HTR-8/SVneo (cell line): ENCODE data around the gene WDSUB1.
A peak's percentile ranks its signal among the peaks of the same experiment; 100 is the strongest.

Experiments used
- DNase-seq: peaks from one replicate; pipeline ENCODE4 v3.0.0; 2011; ENCODE audit warnings: low spot score, mixed read lengths; ENCODE audit not compliant: insufficient read length
- FAIRE-seq: peaks from 2 replicates; lab custom pipeline; 2011; peaks lifted over from hg19 to GRCh38; lab: Jason Lieb, UNC

Gene WDSUB1

GRCh38 chr2:159285929-159286708, at the start of gene WDSUB1:
Gene WDSUB1, minus strand, starts transcription at chr2:159286703. Its CDS starts 3,634 bp downstream, at chr2:159283069.
- peak; percentile 68 for DNase-seq
- FAIRE-seq, result no peak

DNA sequence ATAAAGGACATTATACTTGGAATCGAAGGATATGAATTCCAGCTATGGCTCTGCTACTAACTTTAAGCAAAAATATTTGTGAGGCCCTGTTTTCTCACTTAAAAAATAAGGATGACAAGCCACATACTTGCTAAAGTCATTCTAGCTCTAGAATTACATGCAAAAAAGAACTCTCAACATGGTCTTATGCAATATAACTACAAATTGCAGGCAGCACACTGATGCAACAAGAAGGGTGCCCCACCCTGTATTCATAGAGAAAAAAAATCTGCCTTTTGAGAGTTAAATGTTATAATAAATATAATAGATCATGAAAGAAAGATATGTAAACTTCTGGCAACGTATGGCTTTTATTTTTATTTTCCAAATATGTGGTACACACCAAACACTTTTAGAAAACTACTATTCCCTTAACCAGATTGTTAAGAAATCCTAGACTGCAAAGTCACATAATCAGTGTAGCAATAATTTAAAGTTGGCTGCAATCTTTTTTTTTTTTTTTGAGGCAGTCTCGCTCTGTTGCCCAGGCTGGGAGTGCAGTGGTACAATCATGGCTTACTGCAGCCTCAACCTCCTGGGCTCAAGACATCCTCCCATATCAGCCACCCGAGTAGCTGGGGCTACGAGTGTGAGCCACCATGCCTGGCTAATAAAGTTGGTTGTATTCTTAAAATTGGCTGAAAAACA, 40.2 kb upstream of the WDSUB1 start:
- DNase-seq (no peak), FAIRE-seq (no peak)

DNA sequence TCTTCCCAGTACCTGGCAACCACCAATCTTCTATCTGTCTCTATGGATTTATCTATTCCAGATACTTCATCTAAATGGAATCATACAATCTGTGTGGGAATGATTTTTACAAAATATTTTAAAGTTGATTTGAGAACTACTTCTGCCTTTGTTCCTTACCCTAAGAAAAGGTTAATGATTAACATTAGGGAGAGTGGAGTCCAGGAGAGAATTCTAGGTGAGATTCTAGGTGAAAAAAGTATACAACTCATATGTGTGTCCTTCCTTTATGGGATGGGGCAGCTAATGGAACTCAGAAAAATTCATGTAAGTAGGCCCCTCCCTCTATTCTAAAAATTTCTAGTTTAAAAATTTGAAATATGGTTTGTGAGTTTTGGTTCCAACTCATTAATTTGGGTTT, 35.9 kb upstream of the WDSUB1 start:
- DNase-seq, result no peak
- no peak for FAIRE-seq

- no peak for FAIRE-seq
Observed at GRCh38 chr2:159317392-159318088, 31.0 kb upstream of the WDSUB1 start.

GRCh38 chr2:159307942-159308341, 21.4 kb upstream of the WDSUB1 start:
- FAIRE-seq (no peak), DNase-seq (no peak)

More at GRCh38 chr2:159317392-159318088, 31.0 kb upstream of the WDSUB1 start:
- no peak for DNase-seq

DNA sequence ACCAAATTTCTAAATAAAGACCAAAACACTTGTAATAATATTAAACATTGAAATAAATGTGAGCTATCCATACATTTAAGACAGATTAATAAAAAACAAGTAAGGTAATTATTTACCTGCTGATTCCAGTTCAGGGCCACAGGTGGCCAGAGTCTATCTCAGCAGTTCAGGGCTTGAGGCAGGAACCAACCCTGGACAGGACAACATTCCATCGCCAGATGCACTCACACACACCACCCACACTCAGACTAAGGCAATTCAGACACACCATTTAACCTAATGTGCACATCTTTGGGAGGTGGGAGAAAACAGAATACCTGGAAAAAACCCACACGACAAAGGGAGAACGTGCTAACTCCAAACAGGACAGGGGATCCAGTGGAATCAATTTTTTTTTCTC, 14.1 kb upstream of the WDSUB1 start:
- FAIRE-seq, result no peak
- DNase-seq, result no peak

DNA sequence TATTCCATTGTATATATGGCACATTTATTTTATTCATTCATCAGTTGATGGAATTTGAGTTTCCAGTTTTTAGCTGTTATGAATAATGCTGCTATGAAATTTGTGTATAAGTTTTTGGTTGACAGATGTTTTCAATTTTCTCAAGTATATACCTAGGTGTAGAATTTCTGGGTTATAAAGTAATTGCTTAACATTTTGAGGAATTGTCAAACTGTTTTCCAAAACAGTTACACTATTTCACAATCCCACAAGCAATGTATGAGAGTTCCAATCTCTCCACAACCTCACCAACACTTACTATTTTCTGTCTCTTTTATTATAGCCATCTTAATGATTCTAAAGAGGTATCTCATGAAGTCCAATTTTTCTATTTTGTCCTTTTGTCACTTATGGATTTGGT, 12.5 kb upstream of the WDSUB1 start:
- DNase-seq, result no peak
- FAIRE-seq, result no peak

DNA sequence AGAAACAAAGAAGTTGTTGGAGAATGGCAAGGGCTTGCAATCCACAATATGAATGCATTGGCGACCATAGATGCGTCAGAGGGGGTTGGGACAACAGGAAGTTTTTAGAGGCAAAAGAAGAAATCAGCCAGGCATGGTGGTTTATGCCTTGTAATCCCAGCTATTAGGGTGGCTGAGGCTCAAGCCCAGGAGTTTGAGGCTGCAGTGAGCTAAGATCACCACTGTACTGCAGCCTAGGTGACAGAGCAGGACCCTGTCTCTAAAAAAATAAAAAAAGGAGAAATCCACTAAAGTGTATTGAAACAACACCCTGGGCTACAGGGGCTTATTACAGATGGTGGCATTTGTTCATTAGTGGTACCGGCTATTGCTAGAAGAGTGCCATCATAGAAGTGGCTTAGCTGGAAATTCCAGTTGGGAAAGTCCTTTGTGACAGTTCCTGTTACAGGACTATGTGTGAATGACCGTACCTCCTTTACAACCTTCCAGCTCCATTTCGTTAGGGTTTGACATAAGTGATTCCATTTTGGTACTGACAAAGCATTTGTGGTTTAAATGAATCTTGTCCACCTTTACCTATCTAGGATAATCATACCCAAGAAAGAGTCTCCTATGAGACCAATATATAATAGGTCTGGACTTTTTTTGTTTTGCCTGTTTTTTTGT, 10.7 kb upstream of the WDSUB1 start:
- FAIRE-seq (no peak), DNase-seq (no peak)

GRCh38 chr2:159292157-159292556, 5.7 kb upstream of the WDSUB1 start:
- DNase-seq, result no peak
- FAIRE-seq, result peak; percentile 9

DNA sequence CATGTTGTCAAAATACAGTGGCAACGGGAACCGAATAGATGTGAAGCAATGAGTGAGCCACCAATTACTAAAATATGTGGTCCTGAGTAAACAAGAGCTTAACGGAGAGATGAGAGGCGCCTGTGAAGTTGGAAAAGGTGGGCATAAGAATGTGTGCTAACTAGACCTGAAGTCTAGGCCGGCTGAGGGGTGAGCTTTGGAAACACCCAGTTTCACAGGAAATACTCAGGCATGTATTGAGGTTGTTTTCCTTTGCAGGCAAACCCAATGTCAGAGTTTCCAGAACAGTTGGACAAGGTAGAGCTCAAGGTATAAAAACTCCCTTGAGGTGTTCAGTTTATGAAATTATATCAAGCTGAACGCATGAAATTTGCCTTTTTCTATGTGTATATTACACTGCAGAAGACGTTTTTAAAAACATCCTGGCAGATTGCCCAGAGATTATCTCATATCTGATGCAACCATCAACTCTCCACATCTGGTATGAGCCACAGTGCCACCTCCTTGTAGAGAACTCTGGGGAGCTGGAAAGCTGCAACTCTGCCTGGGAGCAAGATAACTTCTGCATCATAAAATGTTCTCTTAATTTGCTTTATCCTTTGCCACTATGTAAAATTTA, 3.9 kb upstream of the WDSUB1 start:
- DNase-seq (peak; percentile 31), FAIRE-seq (no peak)

DNA sequence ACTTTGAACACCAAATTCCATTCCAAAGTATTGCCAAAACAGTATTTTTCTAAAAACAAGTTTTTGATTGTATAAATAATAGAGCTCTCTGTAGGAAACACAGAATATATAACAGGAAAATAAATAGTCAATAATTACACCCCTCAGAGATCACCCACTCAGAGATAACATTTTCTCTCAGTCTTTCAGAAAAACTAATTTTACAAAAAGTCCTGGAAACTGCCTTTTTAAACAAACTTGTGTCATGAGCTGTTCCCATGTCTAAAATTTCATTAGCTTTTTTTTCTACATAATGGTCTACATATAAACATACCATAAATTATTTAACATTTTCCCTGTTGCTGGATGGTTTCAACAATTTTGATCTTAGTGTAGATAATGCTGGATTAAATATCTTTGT, 1.2 kb upstream of the WDSUB1 start:
- FAIRE-seq, result no peak
- DNase-seq, result no peak

DNA sequence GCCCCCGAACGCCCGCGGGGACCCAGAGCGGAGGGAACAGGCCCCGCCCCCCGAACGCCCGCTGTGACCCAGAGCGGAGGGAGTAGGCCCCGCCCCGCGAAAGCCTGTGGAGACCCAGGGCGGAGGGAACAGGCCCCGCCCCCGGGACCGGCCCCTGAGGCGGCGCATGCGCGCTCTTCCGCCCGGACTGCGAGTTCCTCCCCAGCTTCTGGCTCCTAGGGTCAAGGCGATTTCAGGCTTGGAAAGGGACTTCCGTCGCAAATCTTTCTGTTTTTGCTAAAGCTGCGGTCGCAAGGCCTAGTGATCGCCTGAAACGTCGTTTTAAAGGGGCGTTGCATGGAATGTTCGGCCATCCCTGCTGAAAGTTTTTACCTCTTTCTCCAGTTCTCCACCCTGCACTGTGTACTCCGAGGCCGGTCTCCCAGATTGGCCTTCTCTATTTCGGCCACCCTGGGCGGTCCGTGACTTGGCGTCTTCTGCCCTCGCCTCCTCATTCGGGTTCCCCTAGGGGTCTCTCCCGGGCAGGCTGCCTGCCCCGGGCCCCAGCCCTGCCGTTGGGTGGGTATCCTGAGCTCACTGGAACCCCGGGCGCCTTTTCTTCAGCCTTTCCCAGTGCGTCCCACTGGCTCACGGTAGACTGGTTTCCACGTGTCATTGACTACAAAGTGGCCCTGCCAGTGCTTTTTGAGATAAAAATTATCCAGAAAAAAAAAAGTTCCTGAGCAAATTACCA, 372 bp upstream of the WDSUB1 start:
- peak; percentile 46 for FAIRE-seq
- DNase-seq, result peak; percentile 97

GRCh38 chr2:159285433-159285832, 1.1 kb downstream of the WDSUB1 start:
- FAIRE-seq (no peak), DNase-seq (no peak)

- FAIRE-seq (no peak), DNase-seq (no peak)
Observed at GRCh38 chr2:159283529-159283928, 3.0 kb downstream of the WDSUB1 start.

GRCh38 chr2:159281002-159281401, 5.5 kb downstream of the WDSUB1 start:
- FAIRE-seq (no peak), DNase-seq (no peak)

GRCh38 chr2:159279700-159280099, 6.8 kb downstream of the WDSUB1 start:
- no peak for DNase-seq
- no peak for FAIRE-seq

DNA sequence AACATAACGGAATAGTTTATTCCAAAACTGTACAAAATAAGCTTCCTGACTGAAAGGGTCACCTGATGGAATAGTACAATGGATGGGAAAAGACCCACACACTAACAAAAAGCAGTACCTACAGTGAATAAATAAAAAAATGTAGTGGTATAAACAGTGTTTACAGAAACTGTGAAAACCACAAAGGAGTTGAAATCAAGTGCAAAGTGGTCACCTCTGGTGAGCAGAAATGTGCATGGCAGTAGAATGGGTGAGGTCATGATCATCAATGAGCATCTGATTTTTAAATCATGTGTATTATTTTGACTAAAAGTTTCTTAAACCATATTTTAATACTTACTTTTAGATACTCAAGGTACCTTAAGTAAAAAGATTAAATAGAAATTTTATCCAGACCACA, 11.4 kb downstream of the WDSUB1 start:
- DNase-seq (no peak), FAIRE-seq (no peak)

DNA sequence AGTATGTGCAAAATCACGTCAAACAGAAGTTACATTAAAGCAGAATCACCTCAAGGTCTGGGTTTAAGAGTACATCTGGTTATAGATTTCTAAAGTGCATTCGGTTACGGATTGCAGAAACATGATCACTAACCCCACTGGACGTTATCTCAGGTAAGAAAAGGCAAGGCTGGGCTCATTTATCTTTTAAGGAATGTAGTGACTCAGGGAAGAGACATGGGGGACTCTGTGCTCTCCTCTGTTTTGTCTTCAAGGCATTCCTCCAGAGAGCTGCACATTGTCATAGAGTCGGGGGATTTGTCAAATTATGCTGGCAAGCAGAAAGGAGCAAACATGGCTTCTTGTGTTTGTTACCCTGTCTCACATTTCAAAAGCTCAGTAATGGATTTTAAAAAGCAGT, 14.3 kb downstream of the WDSUB1 start:
- DNase-seq (no peak), FAIRE-seq (no peak)

DNA sequence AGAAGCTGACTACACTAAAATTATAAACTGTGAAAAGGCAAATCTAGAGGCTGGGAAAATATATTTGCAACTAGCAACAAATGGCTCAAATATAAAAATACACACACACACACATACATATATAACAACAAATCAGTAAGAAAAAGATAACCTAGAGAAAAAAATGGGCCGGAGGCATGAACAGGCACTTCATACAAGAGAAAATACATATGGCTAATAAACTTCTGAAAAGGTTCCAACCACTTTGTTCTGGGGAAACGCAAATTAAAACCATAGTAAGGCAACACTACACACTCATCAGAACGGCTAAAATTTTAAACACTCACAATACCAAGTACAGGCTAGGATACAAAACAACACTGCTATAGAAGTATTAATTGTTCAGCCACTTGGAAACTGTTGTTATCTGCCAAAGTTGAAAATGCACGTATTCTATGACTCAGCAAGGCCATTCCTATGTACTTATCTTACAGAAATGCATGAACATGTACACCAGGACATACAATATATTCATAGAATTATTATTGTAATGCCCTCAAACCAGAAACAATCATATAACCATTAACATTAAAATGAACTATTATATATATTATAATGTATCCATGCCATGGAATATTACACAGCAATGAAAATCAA, 15.6 kb downstream of the WDSUB1 start:
- FAIRE-seq, result no peak
- no peak for DNase-seq
